H1 (cell line): ENCODE measurements around the gene FGF12. TPM values are rescaled to one million over a fixed set of nuclear protein-coding genes. Genes with fewer than 3 reads are reported as not detected.

Experiments
- CTCF ChIA-PET: fragments of 300-600 bp; sonication (Branson Sonifier 250); formaldehyde crosslinking; loops from one replicate; lab custom pipeline; 2021; ENCODE audit not compliant: partially characterized antibody; lab: Charles Lee
- POLR2A ChIA-PET: fragments of 300-600 bp; sonication (Branson Sonifier 250); formaldehyde crosslinking; loops from one replicate; lab custom pipeline; 2021; ENCODE audit warnings: inconsistent platforms; ENCODE audit not compliant: partially characterized antibody; lab: Charles Lee
- DNase-seq, 2 experiments: peaks; one replicate each; pipeline versions ENCODE4 v3.0.0 to v3.0.0-alpha.2; 2010 to 2022; ENCODE audit warnings: low spot score in 2 of 2, low read depth in 1 of 2, mixed read lengths in 1 of 2
- FAIRE-seq: peaks from 2 replicates; lab custom pipeline; 2011; peaks lifted over from hg19 to GRCh38; lab: Jason Lieb, UNC
- H2AFZ ChIP-seq: 2 replicates; pipeline ENCODE4 v1.8.1; 2012; ENCODE audit warnings: low read length, inconsistent platforms
- H2AK5ac ChIP-seq: 2 replicates; pipeline ENCODE4 v1.6.1; 2013; ENCODE audit warnings: low read depth, low read length
- H2BK120ac ChIP-seq: replicated peaks from 2 replicates; pipeline ENCODE3; 2013; ENCODE audit warnings: low read depth, low read length, inconsistent platforms
- H2BK12ac ChIP-seq: 2 replicates; pipeline ENCODE4 v1.6.1; 2013; ENCODE audit warnings: low read depth, low read length
- H2BK15ac ChIP-seq: 2 replicates; pipeline ENCODE4 v1.6.1; 2013; ENCODE audit warnings: low read length
- H2BK20ac ChIP-seq: 2 replicates; pipeline ENCODE4 v1.6.1; 2013; ENCODE audit warnings: low read length
- H2BK5ac ChIP-seq: 2 replicates; pipeline ENCODE4 v1.6.1; 2013; ENCODE audit warnings: low read depth, low read length
- H3K14ac ChIP-seq: 2 replicates; pipeline ENCODE4 v1.6.1; 2013; ENCODE audit warnings: inconsistent platforms; ENCODE audit not compliant: insufficient read length
- H3K18ac ChIP-seq: 2 replicates; pipeline ENCODE4 v1.6.1; 2013; ENCODE audit warnings: low read length; ENCODE audit errors: extremely low read depth
- H3K23ac ChIP-seq: 2 replicates; pipeline ENCODE4 v1.6.1; 2013; ENCODE audit warnings: inconsistent platforms; ENCODE audit not compliant: insufficient read length
- H3K23me2 ChIP-seq: 2 replicates; pipeline ENCODE4 v1.6.1; 2013; ENCODE audit warnings: low read depth, low read length
- H3K27ac ChIP-seq: 2 replicates; pipeline ENCODE4 v1.6.1; 2011; ENCODE audit warnings: low read depth, low read length, inconsistent platforms
- H3K27me3 ChIP-seq, 4 experiments: replicated peaks in 1 of 4; 1 replicate in 1 of 4; 2 replicates in 3 of 4; pipeline versions ENCODE4 v1.6.1 to v1.8.1; 2011 to 2013; ENCODE audit warnings: low read length in 3 of 4, mild to moderate bottlenecking in 3 of 4, inconsistent platforms in 2 of 4, mixed read lengths in 2 of 4, moderate library complexity in 1 of 4; ENCODE audit not compliant: control insufficient read depth in 3 of 4, insufficient read depth in 3 of 4; ENCODE audit errors: extremely low read depth in 1 of 4
- H3K36me3 ChIP-seq, 4 experiments: 2 replicates each; pipeline versions ENCODE4 v1.6.1 to v1.8.1; 2011 to 2013; ENCODE audit warnings: mild to moderate bottlenecking in 4 of 4, low read length in 3 of 4, moderate library complexity in 2 of 4, control low read depth in 1 of 4, inconsistent platforms in 1 of 4; ENCODE audit not compliant: insufficient read depth in 4 of 4, control insufficient read depth in 2 of 4
- H3K4ac ChIP-seq: replicated peaks from 2 replicates; pipeline ENCODE3; 2013; ENCODE audit warnings: low read length, low read depth, mixed read lengths, inconsistent platforms; ENCODE audit not compliant: insufficient read length
- H3K4me1 ChIP-seq, 4 experiments: replicated peaks in 1 of 4; 1 replicate in 1 of 4; 2 replicates in 3 of 4; pipeline versions ENCODE4 v1.6.1 to v1.8.1; 2011 to 2013; ENCODE audit warnings: low read length in 3 of 4, inconsistent platforms in 2 of 4, mixed read lengths in 1 of 4; ENCODE audit not compliant: insufficient read depth in 4 of 4, control insufficient read depth in 3 of 4
- H3K4me2 ChIP-seq, 2 experiments: 2 replicates each; pipeline versions ENCODE4 v1.6.1 to v1.8.1; 2011 to 2013; ENCODE audit warnings: low read depth in 2 of 2, low read length in 2 of 2, control low read depth in 1 of 2, inconsistent platforms in 1 of 2, mild to moderate bottlenecking in 1 of 2; ENCODE audit not compliant: insufficient read depth in 1 of 2
- H3K4me3 ChIP-seq, 4 experiments: fragments of 200-600, 300-600 bp in 1 of 4; sonication (generic), shearing (Covaris generic), sonication (Bioruptor Twin) in 1 of 4; 2 replicates each; pipeline versions ENCODE4 v1.5.1 to v1.8.1; 2011 to 2016; ENCODE audit warnings: low read length in 4 of 4, low read depth in 3 of 4, control low read depth in 2 of 4, inconsistent platforms in 2 of 4, mild to moderate bottlenecking in 2 of 4, mixed read lengths in 1 of 4, moderate library complexity in 1 of 4; ENCODE audit not compliant: insufficient read depth in 2 of 4; ENCODE audit errors: extremely low read depth in 1 of 4
- H3K56ac ChIP-seq: replicated peaks from 2 replicates; pipeline ENCODE3; 2013; ENCODE audit warnings: low read depth, mild to moderate bottlenecking, mixed read lengths, low read length, inconsistent platforms; ENCODE audit not compliant: insufficient read length
- H3K79me1 ChIP-seq: 2 replicates; pipeline ENCODE4 v1.6.1; 2013; ENCODE audit warnings: low read depth, low read length, control low read depth
- H3K79me2 ChIP-seq, 2 experiments: 2 replicates each; pipeline versions ENCODE4 v1.6.1 to v1.8.1; 2012 to 2013; ENCODE audit warnings: low read length in 2 of 2, mild to moderate bottlenecking in 2 of 2, inconsistent platforms in 1 of 2; ENCODE audit not compliant: insufficient read depth in 2 of 2, control insufficient read depth in 1 of 2
- H3K9ac ChIP-seq, 4 experiments: replicated peaks in 1 of 4; 1 replicate in 1 of 4; 2 replicates in 3 of 4; pipeline versions ENCODE4 v1.6.1 to v1.8.1; 2011 to 2013; ENCODE audit warnings: low read depth in 3 of 4, low read length in 3 of 4, control low read depth in 2 of 4, mild to moderate bottlenecking in 2 of 4, moderate library complexity in 2 of 4, inconsistent platforms in 1 of 4; ENCODE audit errors: extremely low read depth in 1 of 4
- H3K9me3 ChIP-seq, 2 experiments: 2 replicates each; pipeline versions ENCODE4 v1.6.1 to v1.8.1; 2012 to 2013; ENCODE audit warnings: mild to moderate bottlenecking in 2 of 2, moderate library complexity in 2 of 2, control low read depth in 1 of 2, inconsistent platforms in 1 of 2, low read depth in 1 of 2, low read length in 1 of 2, mixed read lengths in 1 of 2; ENCODE audit not compliant: insufficient read depth in 2 of 2
- H4K20me1 ChIP-seq, 2 experiments: replicated peaks in 1 of 2; 2 replicates each; pipeline versions ENCODE3 to v1.8.1; 2011 to 2013; ENCODE audit warnings: inconsistent platforms in 2 of 2, low read length in 2 of 2, mild to moderate bottlenecking in 1 of 2; ENCODE audit not compliant: insufficient read depth in 2 of 2, control insufficient read depth in 1 of 2
- H4K5ac ChIP-seq: 2 replicates; pipeline ENCODE4 v1.6.1; 2013; ENCODE audit warnings: low read length, low read depth, mixed read lengths, inconsistent platforms; ENCODE audit not compliant: insufficient read length
- H4K8ac ChIP-seq: 2 replicates; pipeline ENCODE4 v1.8.0; 2013; ENCODE audit warnings: mild to moderate bottlenecking, moderate library complexity, low read length, inconsistent platforms; ENCODE audit not compliant: insufficient read depth; ENCODE audit errors: extremely low read depth
- H4K91ac ChIP-seq: replicated peaks from 2 replicates; pipeline ENCODE3; 2013; ENCODE audit warnings: low read length, mixed read lengths, inconsistent platforms; ENCODE audit not compliant: insufficient read length
- MAX ChIP-seq: IDR thresholded peaks from 2 replicates; pipeline ENCODE4 v1.6.1; 2012; ENCODE audit warnings: inconsistent platforms
- WGBS, 2 experiments: shearing (Covaris generic) in 1 of 2; methylation state at CpG; one replicate each; pipeline versions ENCODE4 v1.1.6 to v1.1.7; 2013 to 2015; ENCODE audit warnings: low lambda C conversion rate in 2 of 2, mixed read lengths in 2 of 2, inconsistent platforms in 1 of 2, low coverage in 1 of 2, missing lambda C conversion rate in 1 of 2; ENCODE audit not compliant: insufficient replicate concordance in 2 of 2, insufficient coverage in 1 of 2, insufficient read length in 1 of 2; ENCODE audit errors: extremely low coverage in 1 of 2, missing lambda C conversion rate in 1 of 2; 5-methylcytosine and 5-hydroxymethylcytosine counted together
- polyA plus RNA-seq, 7 experiments: library from polyadenylated mRNA; depleted of rRNA in 3 of 7; stranded (reverse) in 5 of 7; unstranded in 2 of 7; fragments of >200 nt in 5 of 7; fragments of 200-250 nt in 2 of 7; gene quantifications; 1 replicate in 5 of 7; 2 replicates in 1 of 7; 4 replicates in 1 of 7; pipeline versions ENCODE4 v1.2.1 to v1.2.3, GENCODE V29; 2011 to 2013; ENCODE audit warnings: missing spikeins in 2 of 7, mixed read lengths in 2 of 7
- total RNA-seq: library from RNA; stranded (reverse); fragmentation: NEBNext Ultra II Directional; extraction: Animal tissue kit (Norgen Biotek cat#: 25700); gene quantifications from 2 replicates; pipeline ENCODE4 v1.2.1, GENCODE V29; 2021

Gene FGF12
- total and polyA plus RNA-seq, 2 of the 8 experiments (the other 6 are each of a cell fraction or from before 2014, with no cell fraction given): 4.1 to 16.6 TPM

DNA sequence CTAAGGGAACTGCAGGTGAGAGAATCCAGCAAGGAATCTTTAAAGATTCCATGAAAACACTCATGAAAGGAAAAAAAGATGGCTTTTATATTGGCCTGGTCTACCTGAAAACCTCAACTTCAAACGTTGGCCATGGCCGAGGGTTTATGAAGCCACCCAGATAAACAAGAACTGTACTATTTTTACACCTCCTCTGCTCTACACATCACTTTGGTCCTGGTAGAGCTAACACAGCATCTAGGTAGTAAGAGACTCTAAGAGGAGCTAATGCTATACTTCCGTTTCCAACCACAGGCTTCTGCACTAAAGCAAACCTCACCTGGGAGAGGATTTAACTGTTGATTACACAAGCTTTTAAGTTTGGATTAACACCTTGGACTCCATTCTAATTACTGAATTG, 466.2 kb downstream of the FGF12 start:
- Histone ChIP-seq H3K4ac (no peak overlapping the region), H2BK12ac (no peak overlapping the region), H3K4me2 (no peak overlapping the region), H3K4me3 (no peak overlapping the region), H4K8ac (no peak overlapping the region), H2BK20ac (no peak overlapping the region), H3K14ac (no peak overlapping the region), H3K79me2 (no peaks in the 10 kb centered on the region), H4K5ac (no peak overlapping the region), H3K23ac (no peak overlapping the region), H3K79me1 (no peaks in the 10 kb centered on the region), H3K4me1 (peaks cover 0 to 3% (median 0%) of the 10 kb centered on the region in 4 experiments; a peak in 1 of 7 replicates), H2AK5ac (no peak overlapping the region), H4K91ac (no peak overlapping the region), H3K27ac (no peak overlapping the region), H3K18ac (no peak overlapping the region), H2BK15ac (no peak overlapping the region), H2AFZ (no peak overlapping the region), H2BK120ac (no peak overlapping the region), H3K9me3 (no peaks in the 10 kb centered on the region), H4K20me1 (no peaks in the 10 kb centered on the region), H3K23me2 (no peaks in the 10 kb centered on the region), H2BK5ac (no peak overlapping the region), H3K27me3 (no peaks in the 10 kb centered on the region), H3K56ac (no peak overlapping the region), H3K36me3 (no peaks in the 10 kb centered on the region), H3K9ac (no peak overlapping the region)
- ChIA-PET POLR2A (no interaction called here), CTCF (interaction anchor here (0.5 to 1.5 kb wide), 5 partner anchors 28 to 737 kb away, joined by 3 to 6 read pairs (median 4); no protein-coding TSS in a partner anchor)
- no peak for DNase-seq
- FAIRE-seq: no peak
- no peak for TF ChIP-seq MAX
- WGBS, 2 experiments: 86% methylated on average over 3 of the region's 3 CpGs; no CpG with 5 or more reads in 1 of the 2 experiments
